Ishikawa (cell line): ENCODE data around the gene FMO5.

Source experiments
- CEBPB ChIP-seq: IDR thresholded peaks from 2 replicates; pipeline ENCODE4 v1.6.1; 2012
- CREB1 ChIP-seq: IDR thresholded peaks from 2 replicates; pipeline ENCODE4 v1.6.1; 2012; ENCODE audit warnings: low read depth
- EGR1 ChIP-seq: IDR thresholded peaks from 2 replicates; pipeline ENCODE4 v1.6.1; 2012
- EP300 ChIP-seq: IDR thresholded peaks from 2 replicates; pipeline ENCODE4 v1.6.1; 2012; ENCODE audit warnings: borderline replicate concordance
- REST ChIP-seq: IDR thresholded peaks from 2 replicates; pipeline ENCODE4 v1.6.1; 2012; ENCODE audit warnings: low read depth, mild to moderate bottlenecking
- TAF1 ChIP-seq: IDR thresholded peaks from 2 replicates; pipeline ENCODE4 v1.6.1; 2012; ENCODE audit warnings: low read depth, mild to moderate bottlenecking

GRCh38 chr1:147270721-147271120, 45.6 kb upstream of the FMO5 start:
- no peak for TF ChIP-seq TAF1
- no peak for TF ChIP-seq CREB1
- no peak for TF ChIP-seq REST
- TF ChIP-seq EGR1, result no peak
- no peak for TF ChIP-seq EP300
- no peak for TF ChIP-seq CEBPB
